GM12892 (cell line): ENCODE measurements around the gene IL27RA.
"Not testable (repeated sequence)": the region's sequence is repeated elsewhere in the genome, so short reads cannot be mapped to it uniquely, and the experiment has no call there.

Experiments
- DNase-seq: peaks from one replicate; pipeline ENCODE4 v3.0.0; 2011; ENCODE audit not compliant: insufficient read length
- FAIRE-seq: peaks from 2 replicates; lab custom pipeline; 2011; peaks lifted over from hg19 to GRCh38; lab: Jason Lieb, UNC
- POLR2A ChIP-seq: IDR thresholded peaks from 2 replicates; pipeline ENCODE4 v1.6.1; 2011; ENCODE audit warnings: low read depth, low read length, control low read depth
- POLR2AphosphoS5 ChIP-seq: IDR thresholded peaks from 2 replicates; pipeline ENCODE4 v1.6.1; 2011; ENCODE audit warnings: low read depth, low read length, control low read depth
- TAF1 ChIP-seq: IDR thresholded peaks from 2 replicates; pipeline ENCODE4 v1.6.1; 2011; ENCODE audit warnings: low read depth, mild to moderate bottlenecking, control low read depth, low read length, borderline replicate concordance

The IL27RA gene

DNA sequence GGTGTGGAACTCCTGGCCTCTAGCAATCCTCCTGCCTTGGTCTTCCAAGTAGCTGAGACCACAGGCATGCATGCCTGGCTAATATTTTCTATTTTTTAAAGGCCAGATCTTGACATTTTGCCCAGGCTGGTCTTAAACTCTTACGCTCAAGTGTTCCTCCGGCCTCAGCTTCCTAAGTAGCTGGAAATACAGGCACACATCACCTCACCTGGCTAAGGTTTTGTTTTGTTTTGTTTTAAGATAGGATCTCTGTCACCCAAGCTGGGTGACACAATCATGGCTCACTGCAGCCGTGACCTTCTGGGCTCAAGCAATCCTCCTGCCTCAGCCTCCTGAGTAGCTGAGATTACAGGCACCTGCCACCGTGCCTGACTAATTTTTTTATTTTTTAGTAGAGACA is 9.1 kb upstream of the IL27RA start:
- TF ChIP-seq POLR2A (no peak), POLR2AphosphoS5 (no peak), TAF1 (no peak)
- FAIRE-seq, result no peak
- DNase-seq, result no peak

DNA sequence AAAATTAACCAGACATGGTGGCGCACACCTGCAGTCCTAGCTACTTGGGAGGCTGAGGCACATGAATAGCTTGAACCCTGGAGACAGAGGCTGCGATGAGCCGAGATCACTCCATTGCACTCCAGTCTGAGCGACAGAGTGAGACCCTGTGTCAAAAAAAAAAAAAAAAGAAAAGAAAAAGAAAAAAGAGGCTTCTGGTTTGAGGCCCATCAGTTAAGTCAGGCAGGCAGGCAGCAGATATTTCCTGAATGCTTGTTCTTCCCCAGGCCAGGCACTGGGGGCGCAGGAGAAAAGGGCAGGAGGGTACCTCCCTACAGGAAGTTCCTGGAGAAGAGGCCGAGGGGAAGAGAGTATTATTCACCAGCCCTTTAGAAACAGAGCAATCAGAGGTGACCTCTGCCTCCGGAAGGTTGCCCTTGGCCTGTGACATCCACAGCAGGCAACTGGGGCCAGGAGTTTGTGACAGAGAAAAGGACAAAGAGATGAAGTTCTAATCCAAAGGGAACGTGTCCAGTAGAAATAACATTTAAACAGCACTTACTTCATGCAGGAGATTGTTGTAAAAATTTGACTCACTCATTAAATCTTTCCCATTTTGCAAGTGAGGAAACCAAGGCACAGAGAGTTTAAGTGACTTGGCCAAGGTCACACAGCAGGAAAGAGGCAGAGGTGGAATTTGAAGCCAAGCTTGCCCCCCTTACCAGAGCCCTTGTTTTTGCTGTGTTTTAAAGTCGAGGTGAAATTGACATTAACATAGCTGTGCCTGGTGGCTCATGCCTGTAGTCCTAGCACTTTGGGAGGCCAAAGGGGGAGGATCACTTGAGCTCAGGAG is 7.9 kb upstream of the IL27RA start:
- DNase-seq (no peak), FAIRE-seq (no peak)

DNA sequence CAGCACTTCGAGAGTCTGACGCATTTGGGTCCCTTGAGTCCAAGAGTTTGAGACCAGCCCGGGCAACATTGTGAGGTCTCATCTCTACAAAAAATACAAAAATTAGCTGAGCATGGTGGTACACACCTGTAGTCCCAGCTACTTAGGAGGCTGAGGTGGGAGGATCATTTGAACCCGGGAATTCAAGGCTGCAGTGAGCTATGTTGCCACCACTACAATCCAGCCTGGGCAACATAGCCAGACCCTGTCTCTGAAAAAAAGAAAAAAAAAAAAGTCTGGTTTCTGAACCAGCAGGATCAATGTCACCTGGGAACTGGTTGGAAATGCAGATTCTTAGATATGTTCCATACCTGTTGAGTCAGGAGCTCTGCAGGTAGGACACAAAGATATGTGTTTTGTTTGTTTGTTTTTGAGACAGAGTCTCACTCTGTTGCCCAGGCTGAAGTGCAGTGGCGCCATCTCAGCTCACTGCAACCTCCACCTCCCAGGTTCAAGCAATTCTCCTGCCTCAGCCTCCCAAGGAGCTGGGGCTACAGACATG is 4.8 kb upstream of the IL27RA start:
- not testable (repeated sequence) for DNase-seq, FAIRE-seq

More for the DNA sequence above, 7.9 kb upstream of the IL27RA start:
- no peak for TF ChIP-seq POLR2AphosphoS5
- no peak for TF ChIP-seq POLR2A
- no peak for TF ChIP-seq TAF1

DNA sequence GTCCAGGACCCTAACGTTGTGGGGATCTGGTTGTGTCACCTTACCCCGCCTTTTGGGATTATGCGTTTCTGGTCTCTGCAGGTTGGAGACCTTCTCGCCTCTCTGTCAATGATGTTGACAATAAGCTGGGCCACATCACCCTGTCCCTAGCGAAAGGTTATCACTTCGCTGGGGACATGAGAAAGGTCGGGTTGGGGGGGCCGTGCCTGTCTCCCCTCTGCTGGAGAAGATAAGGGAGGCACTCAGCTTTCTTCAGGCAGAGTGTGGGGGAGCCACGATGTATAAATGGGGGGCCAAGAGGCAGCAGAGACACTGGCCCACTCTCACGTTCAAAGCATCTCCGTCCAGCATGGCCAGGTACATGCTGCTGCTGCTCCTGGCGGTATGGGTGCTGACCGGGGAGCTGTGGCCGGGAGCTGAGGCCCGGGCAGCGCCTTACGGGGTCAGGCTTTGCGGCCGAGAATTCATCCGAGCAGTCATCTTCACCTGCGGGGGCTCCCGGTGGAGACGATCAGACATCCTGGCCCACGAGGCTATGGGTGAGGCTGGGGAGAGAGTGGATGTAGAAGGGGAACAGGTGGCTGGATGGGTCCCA is 3.6 kb upstream of the IL27RA start, which contains the start of gene RLN3:
Gene RLN3, plus strand, starts transcription at position 293 of the 595 bp plus-strand sequence. Its CDS starts 57 bp downstream, at position 350.
- DNase-seq, result no peak
- TF ChIP-seq POLR2A (no peak), TAF1 (no peak), POLR2AphosphoS5 (no peak)
- no peak for FAIRE-seq

DNA sequence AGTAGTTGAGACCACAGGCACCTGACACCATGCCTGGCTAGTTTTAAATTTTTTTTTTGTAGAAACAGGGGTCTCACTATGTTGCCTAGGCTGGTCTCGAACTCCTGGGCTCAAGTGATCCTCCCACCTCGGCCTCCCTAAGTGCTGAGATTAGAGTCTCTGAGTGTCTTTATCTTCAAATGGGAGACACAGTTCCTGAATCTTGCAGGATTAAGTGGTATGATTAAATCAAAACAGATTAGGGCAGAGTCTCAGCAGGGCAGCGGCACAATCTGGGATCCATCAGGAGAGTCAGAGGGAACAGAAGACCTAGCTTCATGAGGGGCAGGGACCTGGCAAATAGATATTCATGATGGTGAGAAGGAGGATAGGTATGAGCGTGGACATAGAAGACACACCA is 2.7 kb upstream of the IL27RA start:
- no peak for FAIRE-seq
- TF ChIP-seq TAF1, result no peak
- TF ChIP-seq POLR2A, result no peak
- TF ChIP-seq POLR2AphosphoS5, result no peak
- DNase-seq, result no peak

DNA sequence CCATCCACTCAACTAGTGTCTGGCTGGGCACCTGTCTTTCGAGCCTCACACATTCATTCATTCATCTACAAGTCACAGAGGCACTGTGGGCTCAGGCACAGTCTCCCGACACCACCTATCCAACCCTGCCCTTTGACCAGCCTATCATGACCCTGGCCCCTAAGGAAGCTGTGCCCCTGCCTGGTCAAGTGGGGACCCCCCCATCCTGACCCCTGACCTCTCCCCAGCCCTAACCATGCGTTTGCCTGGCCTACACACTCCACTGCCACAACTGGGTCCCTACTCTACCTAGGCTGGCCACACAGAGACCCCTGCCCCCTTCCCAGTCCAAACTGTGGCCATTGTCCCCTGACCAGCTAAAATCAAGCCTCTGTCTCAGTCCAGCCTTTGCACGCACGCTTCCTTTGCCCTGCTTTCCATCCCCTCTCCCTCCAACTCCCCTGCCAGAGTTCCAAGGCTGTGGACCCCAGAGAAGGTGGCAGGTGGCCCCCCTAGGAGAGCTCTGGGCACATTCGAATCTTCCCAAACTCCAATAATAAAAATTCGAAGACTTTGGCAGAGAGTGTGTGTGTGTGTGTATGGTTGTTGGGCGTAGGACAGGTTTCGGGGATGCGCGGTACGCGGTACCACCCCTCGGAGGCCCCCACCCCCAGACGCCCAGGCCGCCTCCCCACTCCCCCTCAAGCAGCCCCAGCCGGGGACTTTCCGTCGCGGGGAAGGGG is 404 bp upstream of the IL27RA start:
- DNase-seq (no peak), FAIRE-seq (no peak)
- TF ChIP-seq POLR2AphosphoS5 (no peak), TAF1 (no peak), POLR2A (no peak)

DNA sequence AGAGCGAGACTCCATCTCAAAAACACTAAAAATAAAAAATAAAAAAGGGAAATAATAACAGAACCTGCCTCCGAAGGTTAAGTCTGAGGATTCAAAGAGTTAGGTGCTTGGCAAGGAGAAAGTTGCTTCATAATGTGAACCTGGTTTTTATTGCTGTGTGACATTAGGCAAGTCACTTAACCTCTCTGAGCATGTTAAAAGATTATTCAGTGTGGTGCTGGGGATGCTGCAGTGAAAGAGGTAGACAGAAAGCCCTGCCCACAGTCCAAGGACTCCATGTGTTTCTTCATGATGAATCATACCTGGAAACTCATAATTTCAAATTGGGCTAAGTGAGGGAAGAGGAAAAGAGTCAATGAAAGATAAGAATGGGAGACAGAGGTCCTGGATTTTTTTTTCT is 2.4 kb downstream of the IL27RA start:
- no peak for FAIRE-seq
- DNase-seq, result no peak
- no peak for TF ChIP-seq POLR2A
- no peak for TF ChIP-seq TAF1
- TF ChIP-seq POLR2AphosphoS5, result no peak

DNA sequence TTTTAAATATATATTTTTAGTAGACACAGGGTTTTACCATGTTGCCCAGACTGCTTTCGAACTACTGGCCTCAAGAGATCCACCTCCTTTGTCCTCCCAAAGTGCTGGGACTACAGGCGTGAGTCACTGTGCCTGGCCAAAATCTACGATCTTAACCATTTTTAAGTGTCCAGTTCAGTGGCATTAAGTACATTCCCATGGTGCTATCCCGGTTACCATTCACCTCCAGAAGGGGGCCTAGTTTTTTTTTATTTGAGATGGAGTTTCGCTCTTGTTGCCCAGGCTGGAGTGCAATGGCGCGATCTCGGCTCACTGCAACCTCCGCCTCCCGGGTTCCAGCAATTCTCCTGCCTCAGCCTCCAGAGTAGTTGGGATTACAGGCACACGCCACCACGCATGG is 3.6 kb downstream of the IL27RA start:
- not testable (repeated sequence) for DNase-seq, FAIRE-seq

DNA sequence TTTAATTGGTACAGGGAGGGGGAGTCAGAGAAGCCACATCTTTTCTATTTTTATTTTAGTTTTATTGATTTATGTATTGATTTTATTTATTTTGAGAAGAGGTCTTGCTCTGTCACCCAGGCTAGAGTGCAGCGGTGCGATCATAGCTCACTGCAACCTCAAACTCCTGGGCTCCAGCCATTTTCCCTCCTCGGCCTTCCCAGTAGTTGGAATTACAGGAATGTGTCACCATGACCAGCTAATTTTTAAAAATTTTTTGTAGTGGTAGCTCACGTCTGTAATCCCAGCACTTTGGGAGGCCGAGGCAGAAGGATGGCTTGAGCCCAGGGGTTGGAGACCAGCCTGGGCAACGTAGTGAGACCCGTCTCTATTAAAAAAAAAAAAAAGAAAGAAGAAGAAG is 4.1 kb downstream of the IL27RA start:
- DNase-seq (no peak), FAIRE-seq (no peak)
- TF ChIP-seq POLR2AphosphoS5, result no peak
- TF ChIP-seq POLR2A, result no peak
- no peak for TF ChIP-seq TAF1

DNA sequence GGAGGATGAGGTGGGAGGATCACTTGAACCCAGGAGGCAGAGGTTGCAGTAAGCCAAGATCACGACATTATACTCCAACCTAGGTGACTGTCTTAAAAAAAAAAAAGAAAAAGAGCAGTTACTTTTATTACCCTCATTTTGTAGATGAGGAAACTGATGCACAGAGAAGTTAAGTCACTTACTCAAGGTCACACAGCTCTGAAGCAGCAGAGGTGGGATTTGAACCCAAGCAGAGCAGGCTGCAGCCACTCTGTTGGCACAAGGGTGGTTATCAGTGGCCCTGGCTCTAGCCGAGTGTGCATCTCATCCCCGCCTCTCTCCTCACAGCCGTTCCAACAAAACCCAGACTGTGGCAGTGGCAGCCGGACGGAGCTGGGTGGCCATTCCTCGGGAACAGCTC is 7.6 kb downstream of the IL27RA start:
- TF ChIP-seq POLR2AphosphoS5, result no peak
- TF ChIP-seq POLR2A, result no peak
- no peak for TF ChIP-seq TAF1
- no peak for FAIRE-seq
- no peak for DNase-seq

DNA sequence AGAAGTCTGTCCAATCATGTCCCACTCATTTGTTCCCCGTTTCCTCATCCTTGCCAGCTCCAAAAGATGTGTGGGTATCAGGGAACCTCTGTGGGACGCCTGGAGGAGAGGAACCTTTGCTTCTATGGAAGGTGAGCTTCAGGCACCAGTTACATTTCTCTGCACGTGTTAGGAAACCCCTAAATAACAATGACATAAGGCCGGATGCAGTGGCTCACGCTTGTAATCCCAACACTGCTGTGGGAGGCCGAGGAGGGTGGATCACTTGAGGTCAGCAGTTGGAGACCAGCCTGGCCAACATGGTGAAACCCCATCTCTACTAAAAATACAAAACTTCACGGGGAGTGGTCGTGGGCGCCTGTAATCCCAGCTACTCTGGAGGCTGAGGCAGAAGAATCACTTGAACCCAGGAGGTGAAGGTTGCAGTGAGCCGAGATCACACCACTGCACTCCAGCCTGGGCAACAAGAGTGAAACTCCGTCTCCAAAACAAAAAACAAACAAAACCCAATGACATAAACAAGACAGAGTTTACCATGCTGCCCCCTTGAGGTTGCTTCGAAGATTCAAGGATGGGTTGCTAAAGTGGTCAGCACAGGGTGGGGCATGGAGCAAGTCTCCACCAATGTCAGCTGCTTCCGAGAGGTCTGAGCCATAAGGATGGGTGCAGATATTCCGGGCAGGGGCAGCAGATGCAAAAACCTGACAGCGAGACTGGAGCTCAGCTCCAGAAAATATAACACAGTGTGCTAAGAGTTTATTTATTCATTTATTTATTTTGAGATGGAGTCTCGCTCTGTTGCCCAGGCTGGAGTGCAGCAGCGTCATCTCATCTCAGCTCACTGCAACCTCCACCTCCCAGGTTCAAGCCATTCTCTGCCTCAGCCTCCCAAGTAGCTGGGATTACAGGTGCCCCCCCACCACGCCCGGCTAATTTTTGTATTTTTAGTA is 11.4 kb downstream of the IL27RA start:
- FAIRE-seq, result peak; percentile 78

DNA sequence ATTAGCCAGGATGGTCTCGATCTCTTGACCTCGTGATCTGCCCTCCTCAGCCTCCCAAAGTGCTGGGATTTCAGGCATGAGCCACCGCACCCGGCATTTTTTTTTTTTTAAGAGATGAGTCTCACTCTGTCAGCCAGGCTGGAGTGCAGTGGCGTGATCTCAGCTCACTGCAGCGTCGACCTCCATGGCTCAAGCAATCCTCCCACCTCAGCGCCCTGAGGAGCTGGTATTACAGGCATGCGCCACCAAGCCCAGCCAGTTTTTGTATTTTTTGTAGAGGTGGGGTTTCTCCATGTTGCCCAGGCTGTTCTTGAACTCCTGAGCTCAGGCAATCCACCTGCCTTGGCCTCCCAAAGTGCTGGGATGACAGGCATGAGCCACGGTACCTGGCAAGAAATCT is 16.3 kb downstream of the IL27RA start:
- DNase-seq, FAIRE-seq: not testable (repeated sequence)

More for the DNA sequence above, 11.4 kb downstream of the IL27RA start:
- DNase-seq, result not testable (repeated sequence)
